K562 (cell line): ENCODE data around the gene SCAPER. TPM values are rescaled to one million over a fixed set of nuclear protein-coding genes. Genes with fewer than 3 reads are reported as not detected.

Experiments
- ATAC-seq: fragments of 200-7000 bp; cut with Tn5 transposase; 3 replicates; pipeline ENCODE4 v1.9.1; 2020; ENCODE audit warnings: moderate library complexity
- BruUV-seq: library from RNA; stranded (reverse); fragments of 400-500 nt; replicated peaks from 2 replicates; lab custom pipeline; 2021; lab: Mats Ljungman, UMichigan
- CTCF ChIA-PET: fragments of 300-600 bp; formaldehyde crosslinking; extraction: SDS; loops from one replicate; lab custom pipeline; 2021; ENCODE audit warnings: low intra/inter-chr PET ratio; lab: Yijun Ruan, JAX
- POLR2A ChIA-PET: fragments of 300-600, 350-650 bp; sonication (Branson Sonifier 250); formaldehyde crosslinking; extraction: SDS; loops from one replicate; lab custom pipeline; 2021; ENCODE audit warnings: antibody characterized with exemption, inconsistent platforms; lab: Yijun Ruan, JAX
- DNase-seq, 4 experiments: peaks; one replicate each; pipeline versions ENCODE4 v3.0.0 to v3.0.0-alpha.2; 2011 to 2018; ENCODE audit warnings: low spot score in 3 of 4, mixed read lengths in 3 of 4; ENCODE audit errors: extremely low read depth in 1 of 4
- FAIRE-seq: peaks from 2 replicates; lab custom pipeline; 2011; peaks lifted over from hg19 to GRCh38; lab: Jason Lieb, UNC
- H2AFZ ChIP-seq: 2 replicates; pipeline ENCODE4 v1.6.0; 2011; ENCODE audit warnings: low read depth, low read length, control low read depth, inconsistent platforms
- H3K27ac ChIP-seq: fragments of 200-600 bp; 3 replicates; pipeline ENCODE4 v1.8.0; 2011; ENCODE audit warnings: low read depth, mild to moderate bottlenecking, control low read depth, inconsistent platforms, low read length, moderate library complexity, mixed read lengths; ENCODE audit errors: extremely low read depth
- H3K27me3 ChIP-seq, 2 experiments: fragments of 300-600 bp in 1 of 2; 2 replicates in 1 of 2; 3 replicates in 1 of 2; pipeline versions ENCODE4 v1.6.0 to v1.8.0; 2011; ENCODE audit warnings: inconsistent platforms in 2 of 2, low read length in 2 of 2, mild to moderate bottlenecking in 1 of 2, mixed read lengths in 1 of 2, moderate library complexity in 1 of 2; ENCODE audit not compliant: control insufficient read depth in 2 of 2, insufficient read depth in 2 of 2
- H3K36me3 ChIP-seq: fragments of 300-600 bp; 3 replicates; pipeline ENCODE4 v1.8.0; 2011; ENCODE audit warnings: mild to moderate bottlenecking, low read length, inconsistent platforms; ENCODE audit not compliant: control insufficient read depth, insufficient read depth
- H3K4me1 ChIP-seq, 2 experiments: fragments of 200-600 bp in 1 of 2; replicated peaks in 1 of 2; 2 replicates in 1 of 2; 3 replicates in 1 of 2; pipeline versions ENCODE4 v1.5.1 to v1.8.0; 2011; ENCODE audit warnings: inconsistent platforms in 2 of 2, low read length in 2 of 2, mild to moderate bottlenecking in 1 of 2, mixed read lengths in 1 of 2, moderate library complexity in 1 of 2; ENCODE audit not compliant: control insufficient read depth in 2 of 2, insufficient read depth in 2 of 2
- H3K4me2 ChIP-seq: 2 replicates; pipeline ENCODE4 v1.6.1; 2011; ENCODE audit warnings: low read length, control low read depth, inconsistent platforms, mixed read lengths; ENCODE audit not compliant: insufficient read depth
- H3K4me3 ChIP-seq: fragments of 200-600 bp; sonication (generic), shearing (Covaris generic); 2 replicates; pipeline ENCODE4 v1.5.1; 2016; ENCODE audit warnings: control low read depth, inconsistent platforms
- H3K79me2 ChIP-seq: fragments of 200-600 bp; 3 replicates; pipeline ENCODE4 v1.8.0; 2011; ENCODE audit warnings: low read length, inconsistent platforms; ENCODE audit not compliant: control insufficient read depth, insufficient read depth
- H3K9ac ChIP-seq, 2 experiments: 2 replicates each; pipeline versions ENCODE4 v1.6.0 to v1.6.1; 2011; ENCODE audit warnings: low read depth in 2 of 2, low read length in 2 of 2, control low read depth in 1 of 2, inconsistent platforms in 1 of 2, mild to moderate bottlenecking in 1 of 2, mixed read lengths in 1 of 2; ENCODE audit not compliant: insufficient read depth in 1 of 2
- H3K9me1 ChIP-seq: one replicate; pipeline ENCODE4 v1.6.0; 2011; ENCODE audit warnings: inconsistent platforms, mild to moderate bottlenecking, low read length, moderate library complexity; ENCODE audit not compliant: control insufficient read depth, insufficient read depth
- H3K9me3 ChIP-seq: replicated peaks from 2 replicates; pipeline ENCODE4 v1.5.1; 2011; ENCODE audit warnings: low read depth, low read length, inconsistent platforms; ENCODE audit not compliant: control insufficient read depth, insufficient read depth
- H4K20me1 ChIP-seq: replicated peaks from 2 replicates; pipeline ENCODE4 v1.6.1; 2011; ENCODE audit warnings: low read length, inconsistent platforms, mixed read lengths; ENCODE audit not compliant: control insufficient read depth, insufficient read depth
- BRD9 ChIP-seq: fragments of 450-650 bp; IDR thresholded peaks from 2 replicates; pipeline ENCODE4 v1.6.1; 2018; ENCODE audit warnings: low read depth; ENCODE audit not compliant: partially characterized antibody
- CBFA2T2 ChIP-seq: fragments of 450-650 bp; conservative IDR thresholded peaks from 2 replicates; pipeline ENCODE4 v1.6.1; 2017; ENCODE audit warnings: mild to moderate bottlenecking
- FOSL1 ChIP-seq: fragments of 200-800 bp; sonication (Bioruptor generic); conservative IDR thresholded peaks from 2 replicates; pipeline ENCODE4 v1.6.1; 2016; ENCODE audit warnings: missing genetic modification characterization, missing compliant biosample characterization
- JUND ChIP-seq, 2 experiments: IDR thresholded peaks; 2 replicates in 1 of 2; 3 replicates in 1 of 2; pipeline ENCODE4 v1.6.1; 2011; ENCODE audit warnings: borderline replicate concordance in 2 of 2, low read depth in 2 of 2, low read length in 2 of 2, improper control_type of control experiment in 1 of 2, missing biosample characterization in 1 of 2, missing genetic modification characterization in 1 of 2, missing genetic modification reagents in 1 of 2
- KHSRP ChIP-seq: fragments of 450-650 bp; IDR thresholded peaks from 2 replicates; pipeline ENCODE4 v1.6.1; 2017
- NCOA1 ChIP-seq: fragments of 450-650 bp; IDR thresholded peaks from 2 replicates; pipeline ENCODE4 v1.6.1; 2016; ENCODE audit warnings: low read depth
- NR2C1 ChIP-seq, 2 experiments: fragments of 450-650 bp; IDR thresholded peaks; 2 replicates each; pipeline ENCODE4 v1.6.1; 2017; ENCODE audit warnings: mild to moderate bottlenecking in 2 of 2, antibody characterized with exemption in 1 of 2, inconsistent platforms in 1 of 2, missing compliant biosample characterization in 1 of 2, missing genetic modification characterization in 1 of 2
- PTTG1 ChIP-seq: fragments of 450-650 bp; IDR thresholded peaks from 2 replicates; pipeline ENCODE4 v1.6.1; 2016; ENCODE audit warnings: low read depth, mild to moderate bottlenecking, missing genetic modification characterization, missing compliant biosample characterization
- SRF ChIP-seq, 2 experiments: fragments of 250-450, 450-650 bp in 1 of 2; sonication (Bioruptor Pico) in 1 of 2; sonication (generic) in 1 of 2; formaldehyde crosslinking; IDR thresholded peaks; 2 replicates each; pipeline versions ENCODE4 v1.5.0 to v1.5.1; 2020 to 2022; ENCODE audit warnings: mild to moderate bottlenecking in 1 of 2, missing genetic modification reagents in 1 of 2
- USF2 ChIP-seq: sonication (generic); formaldehyde crosslinking; IDR thresholded peaks from 2 replicates; pipeline ENCODE4 v1.5.0; 2020; ENCODE audit warnings: missing genetic modification reagents
- ZKSCAN3 ChIP-seq: fragments of 250-450 bp; sonication (Bioruptor Pico); IDR thresholded peaks from 2 replicates; pipeline ENCODE4 v1.4.0; 2020
- ZNF12 ChIP-seq: sonication (generic); formaldehyde crosslinking; IDR thresholded peaks from 2 replicates; pipeline ENCODE4 v1.4.0; 2020; ENCODE audit warnings: mild to moderate bottlenecking, missing genetic modification reagents
- ZNF212 ChIP-seq: fragments of 450-650 bp; formaldehyde crosslinking; IDR thresholded peaks from 2 replicates; pipeline ENCODE4 v1.4.0; 2020; ENCODE audit warnings: mild to moderate bottlenecking
- ZNF239 ChIP-seq: fragments of 250-450 bp; sonication (Bioruptor Pico); IDR thresholded peaks from 2 replicates; pipeline ENCODE4 v1.4.0; 2020; ENCODE audit warnings: mild to moderate bottlenecking
- WGBS: fragments of 100-300 bp; shearing (Covaris generic); methylation state at CpG from one replicate; pipeline ENCODE4 v1.1.6; 2016; ENCODE audit warnings: low coverage, mixed read lengths; ENCODE audit not compliant: insufficient coverage; ENCODE audit errors: missing lambda C conversion rate; 5-methylcytosine and 5-hydroxymethylcytosine counted together
- in situ Hi-C: fragments of 300-500 bp; cut with MboI; formaldehyde crosslinking; loops from 4 replicates; pipeline ENCODE4 v1.15.0; 2018; ENCODE audit warnings: inconsistent platforms, mixed read lengths
- intact Hi-C: fragments of 100-400 bp; cut with micrococcal nuclease; formaldehyde crosslinking; loops from 2 replicates; pipeline ENCODE4 v1.14.2; 2022
- polyA plus RNA-seq, 8 experiments: library from polyadenylated mRNA; depleted of rRNA in 4 of 8; stranded (reverse) in 5 of 8; unstranded in 3 of 8; fragments of >200 nt; fragmentation: Nextera tagmentation in 2 of 8; fragmentation: Illumina TruSeq in 1 of 8; extraction: Ambion mirVana in 2 of 8; extraction: Trizol in 1 of 8; gene quantifications; 2 replicates each; pipeline versions ENCODE4 v1.2.1 to v1.2.3, GENCODE V29; 2011 to 2014; ENCODE audit warnings: inconsistent platforms in 1 of 8, missing spikeins in 1 of 8
- total RNA-seq, 7 experiments: library from RNA; depleted of rRNA in 6 of 7; stranded (reverse); fragments of >200 nt in 6 of 7; fragmentation: Illumina TruSeq in 2 of 7; extraction: Trizol in 2 of 7; gene quantifications; 2 replicates each; pipeline versions ENCODE4 v1.2.1 to v1.2.3, GENCODE V29; 2011 to 2021; ENCODE audit warnings: low replicate concordance in 1 of 7
- TF ChIP-seq, protein P1 (sequence below): sonication (generic); formaldehyde crosslinking; IDR thresholded peaks from 2 replicates; pipeline ENCODE4 v1.8.0; 2022; ENCODE audit warnings: mild to moderate bottlenecking, low read depth, missing genetic modification reagents

SCAPER gene
- total and polyA plus RNA-seq, 9 of the 15 experiments (the other 6 are each of a cell fraction or from before 2014, with no cell fraction given): 1.3 to 5.7 (median 3.2) TPM

DNA sequence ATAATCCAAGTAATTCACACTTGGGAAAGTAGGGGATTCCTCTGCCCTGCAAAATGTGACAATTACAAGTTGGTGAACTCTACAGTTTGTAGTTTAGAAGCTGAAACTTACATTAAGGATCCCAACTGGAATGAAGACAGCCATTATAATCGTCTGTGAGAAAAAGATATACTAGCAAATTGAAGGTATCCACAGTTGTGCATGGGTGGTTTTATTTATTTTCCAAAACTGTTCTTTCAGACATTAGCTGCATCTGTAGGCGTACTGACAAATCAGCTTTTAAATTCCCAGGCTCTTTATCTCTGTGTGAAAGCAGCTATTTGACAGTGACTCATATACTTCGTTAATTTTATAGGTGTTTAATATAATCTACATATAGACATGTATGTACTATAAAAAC is 581.1 kb downstream of the SCAPER start:
- DNase-seq (no peak), FAIRE-seq (no peak), ATAC-seq (no peak)
- no peaks in the 10 kb centered on the region for H3K36me3 ChIP-seq
- ChIA-PET CTCF (no interaction called here), POLR2A (interaction anchor here (0.8 to 1.9 kb wide), 5 partner anchors 8 to 54 kb away, joined by 3 to 7 read pairs (median 4); partner anchors contain the start of gene ISL2)
- no peaks in the 10 kb centered on the region for H3K9me1 ChIP-seq
- H3K4me2 ChIP-seq: no peak overlapping the region
- no peak overlapping the region for H3K4me3 ChIP-seq
- WGBS: 4% methylated on average over 3 of the region's 3 CpGs
- no peak overlapping the region for H2AFZ ChIP-seq
- no TSS peak for BruUV-seq
- H3K4me1 ChIP-seq: peaks cover 8 to 16% of the 10 kb centered on the region in 2 experiments; a peak in 3 of 5 replicates
- no peaks in the 10 kb centered on the region for H3K9me3 ChIP-seq
- no peak overlapping the region for H3K27ac ChIP-seq
- H3K79me2 ChIP-seq: no peaks in the 10 kb centered on the region
- H4K20me1 ChIP-seq: no peaks in the 10 kb centered on the region
- H3K9ac ChIP-seq: no peak overlapping the region
- H3K27me3 ChIP-seq: peaks cover 0 to 2% of the 10 kb centered on the region in 2 experiments; a peak in 1 of 5 replicates
- in situ Hi-C loops: no loop called here
- intact Hi-C loops: no loop called here
- TF ChIP-seq SRF (CRISPR knock-in tag; IDR thresholded peaks at IDR 0.05) (no peak), NR2C1 (IDR thresholded peaks at IDR 0.05) (no peak), NR2C1 (tag; IDR thresholded peaks at IDR 0.05) (no peak), JUND (IDR thresholded peaks at IDR 0.05; ENCODE audit: borderline replicate concordance, low read depth, low read length) (peak; percentile 19; the same call in 1 of the 2 replicates), JUND (tag; IDR thresholded peaks at IDR 0.05; ENCODE audit: borderline replicate concordance, low read depth, low read length) (no peak), BRD9 (no peak), ZKSCAN3 (CRISPR knock-in tag) (no peak), ZNF212 (CRISPR knock-in tag) (no peak), CBFA2T2 (0 out of 2 replicates have a peak, but pooled peaks have one; percentile 7), ZNF12 (CRISPR knock-in tag) (no peak), PTTG1 (tag) (no peak), ZNF239 (CRISPR knock-in tag) (no peak), NCOA1 (no peak), KHSRP (no peak), FOSL1 (tag) (peak; percentile 33; the same call in 1 of the 2 replicates), USF2 (CRISPR knock-in tag) (no peak)
- TF ChIP-seq, protein P1, sequence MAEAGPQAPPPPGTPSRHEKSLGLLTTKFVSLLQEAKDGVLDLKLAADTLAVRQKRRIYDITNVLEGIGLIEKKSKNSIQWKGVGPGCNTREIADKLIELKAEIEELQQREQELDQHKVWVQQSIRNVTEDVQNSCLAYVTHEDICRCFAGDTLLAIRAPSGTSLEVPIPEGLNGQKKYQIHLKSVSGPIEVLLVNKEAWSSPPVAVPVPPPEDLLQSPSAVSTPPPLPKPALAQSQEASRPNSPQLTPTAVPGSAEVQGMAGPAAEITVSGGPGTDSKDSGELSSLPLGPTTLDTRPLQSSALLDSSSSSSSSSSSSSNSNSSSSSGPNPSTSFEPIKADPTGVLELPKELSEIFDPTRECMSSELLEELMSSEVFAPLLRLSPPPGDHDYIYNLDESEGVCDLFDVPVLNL (CRISPR knock-in tag): no peak
- TF ChIP-seq, all 486 proteins: peak for 3
